Stimulated activated naive CD8-positive, alpha-beta T cell treated with anti-CD3 and anti-CD28 coated beads, Interleukin-15, Interleukin-2, amounts not matched to agents 100 ng/mL and 50 ng/mL, for 24 hours (primary cell): Measurements from ENCODE around the gene TM4SF4.

ENCODE experiments used
- H3K27ac Mint-ChIP-seq: one replicate; pipeline ENCODE4 v1.8.0; 2021; ENCODE audit warnings: mild to moderate bottlenecking, mixed read lengths
- H3K27me3 Mint-ChIP-seq: one replicate; pipeline ENCODE4 v1.8.0; 2021; ENCODE audit warnings: mixed read lengths
- H3K36me3 Mint-ChIP-seq: one replicate; pipeline ENCODE4 v1.8.0; 2021; ENCODE audit warnings: low read depth, mixed read lengths
- H3K4me1 Mint-ChIP-seq: one replicate; pipeline ENCODE4 v1.8.0; 2021; ENCODE audit warnings: low read depth, mixed read lengths
- H3K4me3 Mint-ChIP-seq: one replicate; pipeline ENCODE4 v1.8.0; 2021; ENCODE audit warnings: mild to moderate bottlenecking, mixed read lengths
- H3K9me3 Mint-ChIP-seq: one replicate; pipeline ENCODE4 v1.8.0; 2021; ENCODE audit warnings: mixed read lengths

The TM4SF4 gene

DNA sequence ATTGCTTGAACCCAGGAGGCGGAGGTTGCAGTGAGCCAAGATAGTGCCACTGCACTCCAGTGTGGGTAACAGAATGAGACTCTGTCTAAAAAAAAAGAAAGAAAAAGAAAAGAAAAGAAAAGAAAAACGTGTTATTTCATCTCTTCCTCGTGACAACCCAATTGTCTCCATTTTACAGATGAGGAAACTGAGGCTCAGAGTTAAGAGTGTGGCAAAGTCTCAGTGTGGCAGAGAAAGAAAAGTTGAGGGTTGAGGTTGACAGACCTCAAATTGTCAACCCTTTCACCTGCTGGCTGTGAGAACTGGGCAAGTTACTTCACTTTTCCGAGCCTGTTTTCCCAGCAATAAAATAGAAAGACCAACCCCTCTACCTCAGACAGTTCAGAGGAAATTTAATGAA is 59.6 kb downstream of the TM4SF4 start:
- Mint-ChIP-seq H3K4me1 (peaks cover 8% of the 10 kb centered on the region), H3K36me3 (no peaks in the 10 kb centered on the region), H3K4me3 (no peak overlapping the region), H3K9me3 (no peaks in the 10 kb centered on the region), H3K27ac (no peak overlapping the region), H3K27me3 (peaks cover 9% of the 10 kb centered on the region)

DNA sequence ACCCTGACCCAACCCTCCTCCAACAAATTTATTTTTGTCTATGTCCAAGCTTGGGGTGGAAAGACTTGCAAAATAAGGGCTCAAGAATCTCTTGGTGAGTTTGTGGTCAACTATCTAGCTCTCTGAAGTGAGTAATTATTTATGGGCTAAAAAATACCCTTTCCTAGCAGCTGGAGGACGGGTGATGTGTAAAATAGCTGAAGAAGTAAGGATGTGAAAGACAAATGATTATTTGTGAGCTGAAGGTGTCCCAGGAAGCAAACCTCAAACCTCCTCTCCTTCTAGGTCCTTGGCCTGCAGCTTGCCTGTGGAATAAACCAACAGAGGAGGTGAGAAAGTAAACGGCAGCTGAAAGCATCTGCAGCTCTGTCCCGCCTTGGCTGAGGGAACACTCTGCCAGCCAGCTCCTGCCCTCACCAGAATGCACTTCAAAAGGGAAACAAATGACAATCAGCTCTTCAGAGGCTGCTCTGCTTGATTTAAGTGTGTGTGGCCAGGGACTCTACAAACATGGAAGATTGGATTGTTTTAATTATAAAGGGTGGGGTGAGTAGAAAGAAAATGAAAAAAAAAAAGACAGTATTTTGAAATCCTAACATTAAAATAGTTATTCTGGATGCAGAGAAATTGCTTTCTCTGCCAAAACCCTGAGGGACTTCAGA is 60.3 kb downstream of the TM4SF4 start:
- H3K36me3 Mint-ChIP-seq, result no peaks in the 10 kb centered on the region
- H3K27ac Mint-ChIP-seq, result no peak overlapping the region
- H3K4me1 Mint-ChIP-seq, result peaks cover 8% of the 10 kb centered on the region
- no peaks in the 10 kb centered on the region for H3K9me3 Mint-ChIP-seq
- H3K4me3 Mint-ChIP-seq, result no peak overlapping the region
- H3K27me3 Mint-ChIP-seq, result peaks cover 9% of the 10 kb centered on the region

DNA sequence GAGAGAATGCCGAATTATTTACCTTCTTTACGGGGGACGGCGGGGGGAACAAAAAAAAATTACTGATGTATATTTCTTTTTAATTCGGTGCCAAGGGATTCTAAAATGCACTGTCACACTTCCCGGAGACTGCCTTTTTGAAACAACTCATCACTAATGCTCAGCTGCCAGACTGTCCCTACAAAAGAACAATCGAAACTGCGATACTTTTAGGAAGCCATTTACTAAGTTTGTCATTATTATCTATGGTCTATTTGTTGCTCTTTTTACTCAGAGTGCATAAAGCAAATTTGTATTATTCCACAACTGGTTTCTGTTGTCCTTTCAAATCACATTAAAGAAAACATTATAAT is 60.8 kb downstream of the TM4SF4 start:
- H3K4me1 Mint-ChIP-seq, result peaks cover 8% of the 10 kb centered on the region
- no peak overlapping the region for H3K27ac Mint-ChIP-seq
- no peak overlapping the region for H3K4me3 Mint-ChIP-seq
- H3K27me3 Mint-ChIP-seq, result peaks cover 9% of the 10 kb centered on the region
- H3K9me3 Mint-ChIP-seq, result no peaks in the 10 kb centered on the region
- no peaks in the 10 kb centered on the region for H3K36me3 Mint-ChIP-seq

DNA sequence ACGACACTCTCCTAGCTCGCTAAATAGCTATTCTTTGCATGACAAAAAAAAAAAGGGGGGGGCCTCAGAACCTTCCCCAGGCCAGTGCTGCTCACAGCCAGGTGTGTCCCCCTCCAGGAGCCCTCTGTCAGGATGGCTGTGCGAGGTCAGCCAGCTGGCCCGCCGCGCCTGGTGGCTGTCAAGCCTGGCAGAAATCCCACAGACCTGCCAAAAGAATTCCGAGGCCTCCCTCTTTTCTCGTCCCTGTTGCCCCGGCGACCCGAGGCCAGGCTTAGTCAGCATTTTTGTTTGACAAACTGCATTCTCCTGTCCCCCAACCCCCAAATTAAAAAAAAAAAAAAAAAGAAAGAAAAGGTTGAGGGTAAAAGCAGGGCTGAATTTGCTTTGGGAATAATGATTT is 61.9 kb downstream of the TM4SF4 start:
- H3K27ac Mint-ChIP-seq, result no peak overlapping the region
- no peaks in the 10 kb centered on the region for H3K9me3 Mint-ChIP-seq
- peaks cover 8% of the 10 kb centered on the region for H3K4me1 Mint-ChIP-seq
- peaks cover 9% of the 10 kb centered on the region for H3K27me3 Mint-ChIP-seq
- no peaks in the 10 kb centered on the region for H3K36me3 Mint-ChIP-seq
- no peak overlapping the region for H3K4me3 Mint-ChIP-seq

DNA sequence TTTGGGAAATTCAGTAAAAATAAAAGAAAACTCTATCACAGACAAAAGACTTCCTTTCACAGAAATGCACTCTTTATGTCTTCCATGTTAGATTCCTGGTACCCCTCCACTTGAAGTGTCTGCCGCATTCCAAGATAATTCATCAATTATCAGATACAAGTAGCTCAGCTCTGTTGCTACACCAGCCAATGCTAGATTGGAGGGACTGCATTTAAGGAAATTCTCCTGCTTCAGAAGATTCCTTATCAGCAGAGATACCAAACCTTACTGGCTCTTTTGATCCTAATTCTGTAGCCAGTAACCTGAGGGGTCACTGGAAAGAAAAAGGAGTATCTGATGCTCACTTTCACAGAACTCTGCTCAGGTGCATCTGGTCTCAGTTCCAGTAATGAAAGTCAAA is 63.9 kb downstream of the TM4SF4 start:
- no peaks in the 10 kb centered on the region for H3K9me3 Mint-ChIP-seq
- no peak overlapping the region for H3K27ac Mint-ChIP-seq
- no peak overlapping the region for H3K4me3 Mint-ChIP-seq
- H3K4me1 Mint-ChIP-seq, result no peaks in the 10 kb centered on the region
- H3K27me3 Mint-ChIP-seq, result peaks cover 5% of the 10 kb centered on the region
- H3K36me3 Mint-ChIP-seq, result no peaks in the 10 kb centered on the region

DNA sequence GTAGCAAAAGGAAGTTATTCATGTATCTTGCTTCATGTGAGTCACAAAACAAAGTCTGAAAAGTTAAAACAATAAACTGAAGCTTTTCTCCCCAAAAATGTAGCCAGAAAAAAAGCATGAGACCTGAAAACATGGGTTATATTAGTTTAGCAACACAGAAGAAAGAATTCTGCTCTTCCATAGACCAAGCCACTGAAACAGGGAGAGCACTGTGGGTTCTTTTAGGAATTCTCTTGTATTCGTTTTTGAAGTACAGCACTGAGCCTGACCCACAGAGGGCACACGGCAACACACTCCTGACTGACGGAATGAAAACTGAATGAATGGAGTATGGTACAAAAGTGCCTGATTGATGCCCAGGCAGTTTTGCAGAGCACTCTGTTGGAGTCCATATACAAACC is 66.6 kb downstream of the TM4SF4 start:
- Mint-ChIP-seq H3K4me3 (no peak overlapping the region), H3K9me3 (no peaks in the 10 kb centered on the region), H3K4me1 (no peaks in the 10 kb centered on the region), H3K36me3 (no peaks in the 10 kb centered on the region), H3K27me3 (no peaks in the 10 kb centered on the region), H3K27ac (no peak overlapping the region)

DNA sequence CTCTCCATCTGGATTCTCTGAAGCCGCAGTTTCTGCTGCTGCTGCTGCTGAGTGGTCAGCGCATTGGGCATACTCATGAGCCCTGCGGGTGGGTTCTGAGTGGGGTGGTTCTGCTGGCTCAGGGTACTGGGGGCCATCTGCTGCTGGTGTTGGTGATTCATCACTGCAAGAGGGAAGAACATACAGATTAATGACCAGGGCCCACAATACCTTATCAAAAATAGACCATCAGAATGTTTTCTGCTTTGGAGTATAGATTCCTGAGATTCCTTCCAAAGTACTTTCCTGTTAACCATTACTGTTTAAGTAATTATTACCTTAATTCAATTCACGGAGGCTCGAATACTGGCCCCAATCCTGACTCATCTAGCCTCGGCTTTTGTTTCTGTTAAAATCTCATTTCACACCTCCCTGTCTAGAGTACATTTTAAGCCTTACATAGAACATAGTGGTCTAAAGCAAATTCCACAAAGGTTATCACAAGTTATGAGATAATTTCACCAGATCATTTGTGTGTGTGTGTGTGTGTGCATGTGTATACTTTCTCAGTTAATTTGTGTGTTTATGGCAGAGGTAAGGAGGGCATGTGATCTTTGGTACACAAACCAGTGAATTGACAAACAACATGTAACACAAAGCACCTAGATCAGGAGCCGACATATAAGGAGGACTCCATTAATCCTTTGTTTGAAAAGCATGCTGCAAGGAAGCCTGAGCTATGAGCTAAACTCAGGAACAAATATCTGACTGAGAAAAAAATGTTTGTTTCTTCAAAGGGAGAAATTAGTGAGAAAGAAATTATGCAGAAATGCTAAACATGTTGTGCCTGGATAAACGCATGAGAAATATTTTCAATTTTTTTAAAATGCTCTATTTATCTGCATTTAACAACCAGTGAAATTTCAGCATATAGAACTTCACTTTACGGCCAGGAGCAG is 68.1 kb downstream of the TM4SF4 start:
- H3K9me3 Mint-ChIP-seq, result no peaks in the 10 kb centered on the region

DNA sequence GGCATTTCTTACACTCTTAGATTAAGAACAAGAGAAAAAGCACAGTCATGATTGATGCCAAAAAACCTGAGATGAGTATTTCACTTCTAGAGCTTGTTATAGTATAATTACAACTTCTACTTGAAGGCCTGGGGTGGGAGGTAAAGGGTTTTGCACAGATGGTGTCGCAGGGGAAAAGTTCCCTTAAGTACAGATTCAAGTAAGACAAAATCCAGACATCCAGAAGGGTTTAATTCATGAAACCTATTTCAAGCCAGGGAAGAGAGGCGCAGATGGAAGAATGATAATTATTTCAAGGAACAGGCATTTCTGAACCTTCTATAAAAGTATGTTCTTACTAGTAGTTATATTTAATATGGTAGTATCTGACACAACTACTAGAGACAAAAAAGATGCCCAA is 70.6 kb downstream of the TM4SF4 start:
- Mint-ChIP-seq H3K27ac (no peak overlapping the region), H3K27me3 (no peaks in the 10 kb centered on the region), H3K9me3 (no peaks in the 10 kb centered on the region), H3K4me1 (no peaks in the 10 kb centered on the region), H3K36me3 (no peaks in the 10 kb centered on the region), H3K4me3 (no peak overlapping the region)

More for the DNA sequence above, 68.1 kb downstream of the TM4SF4 start:
- Mint-ChIP-seq H3K36me3 (no peaks in the 10 kb centered on the region), H3K4me3 (no peak overlapping the region), H3K4me1 (no peaks in the 10 kb centered on the region), H3K27ac (no peak overlapping the region), H3K27me3 (no peaks in the 10 kb centered on the region)

DNA sequence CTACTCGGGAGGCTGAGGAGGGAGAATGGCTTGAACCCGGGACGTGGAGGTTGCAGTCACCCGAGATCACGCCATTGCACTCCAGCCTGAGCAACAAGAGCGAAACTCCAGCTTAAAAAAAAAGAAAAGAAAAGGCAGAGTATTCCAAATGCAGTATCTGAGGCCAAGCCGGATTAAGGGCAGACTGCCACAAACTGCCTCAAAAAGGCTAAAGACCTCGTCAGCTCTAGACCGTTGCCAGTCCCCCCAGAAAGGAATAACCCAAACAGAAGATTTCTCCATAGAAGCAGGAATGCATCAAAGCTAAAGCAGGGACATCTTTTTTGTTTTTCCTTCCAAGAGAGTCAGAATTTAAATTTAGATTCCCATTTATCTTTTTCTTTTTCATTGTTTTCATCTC is 72.9 kb downstream of the TM4SF4 start:
- Mint-ChIP-seq H3K27ac (no peak overlapping the region), H3K27me3 (no peaks in the 10 kb centered on the region), H3K4me1 (no peaks in the 10 kb centered on the region), H3K9me3 (no peaks in the 10 kb centered on the region), H3K4me3 (no peak overlapping the region), H3K36me3 (no peaks in the 10 kb centered on the region)

DNA sequence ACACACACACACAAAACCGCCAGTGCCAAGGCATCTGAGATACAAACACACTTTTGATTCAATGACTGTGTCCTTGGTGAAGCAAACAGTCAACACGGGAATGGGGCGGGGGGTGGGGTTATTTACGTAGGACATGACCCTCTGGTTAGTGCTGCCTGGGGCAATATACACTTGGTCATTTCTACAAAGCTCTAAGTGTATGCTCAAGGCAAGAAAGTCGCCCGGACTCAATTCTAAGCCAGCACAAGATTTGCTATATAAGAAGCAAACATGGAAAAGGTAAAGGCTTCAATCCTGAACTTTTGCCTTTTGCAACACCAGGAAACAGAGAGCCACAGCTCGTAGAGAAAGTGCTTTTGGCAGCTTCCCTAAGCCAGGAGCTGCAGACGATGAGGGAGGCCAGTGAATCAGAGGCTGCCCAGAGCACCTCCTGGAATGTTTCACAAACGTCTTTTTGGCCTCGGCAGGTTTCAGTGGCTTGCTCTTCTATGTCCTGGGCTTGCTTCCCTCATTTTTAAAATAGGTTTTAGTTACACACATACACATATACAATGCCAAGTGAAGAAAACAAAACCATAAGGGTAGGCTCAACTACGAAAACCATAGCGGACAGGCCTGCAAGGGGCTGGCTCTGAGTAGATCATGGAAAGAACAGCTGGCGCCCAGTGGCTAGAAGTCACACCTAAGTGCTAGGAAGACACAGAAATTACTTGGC is 73.6 kb downstream of the TM4SF4 start:
- H3K4me3 Mint-ChIP-seq, result no peak overlapping the region
- no peaks in the 10 kb centered on the region for H3K36me3 Mint-ChIP-seq
- no peak overlapping the region for H3K27ac Mint-ChIP-seq
- peaks cover 5% of the 10 kb centered on the region for H3K27me3 Mint-ChIP-seq
- H3K9me3 Mint-ChIP-seq, result no peaks in the 10 kb centered on the region
- no peaks in the 10 kb centered on the region for H3K4me1 Mint-ChIP-seq

DNA sequence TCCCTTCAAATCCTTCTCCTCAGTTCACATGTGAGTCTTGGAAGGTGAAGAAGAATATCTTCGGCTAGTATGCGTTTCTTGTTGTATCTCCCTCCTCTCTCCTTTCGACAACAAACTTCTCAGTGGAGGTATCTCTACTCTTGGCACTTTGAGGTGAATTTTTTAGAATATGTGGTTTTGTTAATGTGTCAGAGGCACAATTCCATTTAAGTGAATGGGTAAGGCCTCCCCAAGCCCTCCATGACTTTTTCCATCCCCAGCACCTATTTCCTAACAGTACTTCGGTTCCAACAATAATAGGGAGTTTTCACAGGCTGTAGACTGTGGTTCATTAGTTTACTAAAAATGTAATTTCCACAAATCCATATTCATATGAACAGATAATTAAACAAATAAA is 74.2 kb downstream of the TM4SF4 start:
- H3K27me3 Mint-ChIP-seq, result peaks cover 5% of the 10 kb centered on the region
- no peaks in the 10 kb centered on the region for H3K9me3 Mint-ChIP-seq
- no peak overlapping the region for H3K27ac Mint-ChIP-seq
- no peak overlapping the region for H3K4me3 Mint-ChIP-seq
- H3K4me1 Mint-ChIP-seq, result no peaks in the 10 kb centered on the region
- H3K36me3 Mint-ChIP-seq, result no peaks in the 10 kb centered on the region

DNA sequence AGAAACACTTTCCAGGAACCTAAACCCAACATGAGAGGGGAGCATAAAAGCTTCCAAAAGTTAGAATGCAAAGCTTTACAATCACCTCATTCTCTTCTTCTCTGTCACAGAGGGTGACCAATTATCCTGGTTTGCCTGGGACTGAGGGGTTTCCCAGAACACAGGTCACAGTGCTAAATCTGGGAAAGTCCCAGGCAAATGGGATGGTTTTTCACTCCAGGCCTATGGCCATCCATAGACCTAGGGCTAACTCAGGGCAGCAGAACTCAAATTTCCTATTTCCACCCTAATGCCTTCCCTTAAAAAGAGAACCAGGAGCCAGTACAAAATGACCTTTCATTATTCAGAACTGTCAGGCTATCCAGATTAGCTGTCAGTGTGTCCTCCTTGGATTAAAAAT is 77.0 kb downstream of the TM4SF4 start:
- Mint-ChIP-seq H3K4me1 (no peaks in the 10 kb centered on the region), H3K36me3 (no peaks in the 10 kb centered on the region), H3K27ac (no peak overlapping the region), H3K27me3 (peaks cover 9% of the 10 kb centered on the region), H3K4me3 (no peak overlapping the region), H3K9me3 (no peaks in the 10 kb centered on the region)

DNA sequence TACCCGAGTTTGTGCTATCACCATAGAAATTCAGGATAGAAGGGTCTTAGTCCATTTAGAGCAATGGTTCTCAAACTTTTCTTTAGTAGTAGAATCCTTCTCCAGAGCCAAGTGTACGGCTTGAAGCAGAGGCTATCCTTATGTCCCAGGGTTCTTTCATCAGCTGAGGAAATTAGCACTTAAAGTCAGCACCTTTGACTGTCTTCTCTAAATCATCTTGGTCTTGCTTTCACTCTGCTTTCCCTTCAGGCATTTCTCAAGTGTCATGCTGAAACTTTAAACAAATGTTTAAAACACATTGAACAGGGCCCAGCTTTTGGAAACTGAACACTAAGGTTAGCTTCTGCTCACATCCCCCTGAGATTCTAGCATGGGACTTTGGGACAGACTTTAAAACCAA is 78.2 kb downstream of the TM4SF4 start:
- Mint-ChIP-seq H3K27me3 (peaks cover 9% of the 10 kb centered on the region), H3K36me3 (no peaks in the 10 kb centered on the region), H3K4me3 (no peak overlapping the region), H3K9me3 (no peaks in the 10 kb centered on the region), H3K4me1 (no peaks in the 10 kb centered on the region), H3K27ac (no peak overlapping the region)
